CD4-positive, alpha-beta T cell treated with Interleukin-2 at 100 ng/mL for 4 hours (primary cell): ENCODE results near the gene TSHZ2.

Source experiments
- DNase-seq: peaks from one replicate; pipeline ENCODE4 v3.0.0-alpha.2; 2020; ENCODE audit warnings: low spot score

TSHZ2 gene

DNA sequence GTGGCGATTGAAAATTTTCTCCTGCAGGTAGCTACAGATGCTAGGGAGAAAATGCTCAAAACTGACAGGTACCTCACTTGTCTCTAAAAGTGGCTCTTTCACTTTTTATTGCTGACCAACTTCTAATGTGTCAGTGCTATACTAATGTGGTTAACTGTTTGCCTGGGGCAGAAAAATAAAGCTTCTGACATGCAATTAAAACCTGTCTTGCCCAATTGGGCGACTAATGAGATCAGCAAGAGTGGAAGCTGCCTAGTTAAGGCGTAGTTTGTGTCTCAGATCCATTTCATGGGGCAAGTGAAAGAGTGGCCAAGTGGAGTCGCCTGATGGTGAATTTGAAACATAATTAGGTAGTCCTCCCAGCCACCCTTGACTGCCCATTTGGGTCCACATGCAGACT, 193.3 kb downstream of the TSHZ2 start:
- no peak for DNase-seq

DNA sequence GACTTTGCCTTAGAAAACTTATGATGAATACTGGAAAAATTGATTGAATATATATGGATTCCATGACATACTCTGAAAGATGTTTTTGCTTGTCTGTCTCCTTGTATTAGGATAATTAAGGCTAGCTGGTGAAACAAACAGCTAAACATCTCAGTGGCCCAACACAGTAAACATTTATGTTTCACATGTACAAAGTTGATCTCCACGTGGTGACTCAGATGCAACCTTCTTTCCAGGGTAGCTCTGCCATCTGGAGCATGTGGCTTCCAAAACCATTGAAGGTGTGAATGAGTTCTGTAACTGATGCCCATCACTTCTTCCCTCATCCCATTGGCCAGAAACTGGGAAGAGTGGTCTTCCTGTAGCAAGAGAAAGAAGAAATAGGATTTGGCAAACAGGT, 196.3 kb downstream of the TSHZ2 start:
- DNase-seq = no peak

DNA sequence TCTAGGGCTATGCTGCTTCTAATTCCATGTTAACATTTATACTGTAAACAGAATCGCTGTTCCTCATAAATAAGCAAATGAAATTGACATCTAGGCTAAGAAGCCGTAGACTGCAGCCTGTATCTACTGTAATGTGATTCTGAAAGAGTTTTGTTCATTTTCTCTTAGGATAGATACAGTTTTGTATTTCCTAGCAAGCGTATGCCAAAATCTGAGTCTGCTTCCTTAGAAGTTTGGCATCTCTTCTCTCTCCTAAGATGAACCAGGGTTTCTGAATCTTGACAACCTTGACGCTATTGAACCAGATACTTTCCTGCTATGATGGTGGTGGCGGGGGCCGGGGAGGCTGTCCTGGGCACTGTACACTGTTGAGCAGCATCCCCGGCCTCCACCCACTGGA, 198.0 kb downstream of the TSHZ2 start:
- no peak for DNase-seq

DNA sequence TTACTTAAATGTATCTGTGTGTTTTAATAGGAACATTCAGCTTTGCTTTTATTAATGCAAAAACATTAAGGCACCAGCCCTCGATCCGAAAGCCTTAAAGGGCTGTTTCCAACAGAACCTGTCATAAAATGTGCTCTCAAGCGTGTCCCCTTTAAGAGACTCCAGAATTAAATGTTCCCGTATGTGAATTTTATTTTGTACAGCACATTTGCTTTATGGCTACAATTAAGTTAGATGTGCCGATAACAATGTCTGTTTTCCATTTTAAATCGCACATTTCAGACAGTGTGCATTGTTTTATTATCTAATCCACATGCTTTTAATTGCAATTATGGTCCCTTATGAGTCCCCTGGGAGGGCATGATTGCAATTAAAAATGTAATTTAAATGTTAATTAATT, 198.9 kb downstream of the TSHZ2 start:
- DNase-seq = no peak

DNA sequence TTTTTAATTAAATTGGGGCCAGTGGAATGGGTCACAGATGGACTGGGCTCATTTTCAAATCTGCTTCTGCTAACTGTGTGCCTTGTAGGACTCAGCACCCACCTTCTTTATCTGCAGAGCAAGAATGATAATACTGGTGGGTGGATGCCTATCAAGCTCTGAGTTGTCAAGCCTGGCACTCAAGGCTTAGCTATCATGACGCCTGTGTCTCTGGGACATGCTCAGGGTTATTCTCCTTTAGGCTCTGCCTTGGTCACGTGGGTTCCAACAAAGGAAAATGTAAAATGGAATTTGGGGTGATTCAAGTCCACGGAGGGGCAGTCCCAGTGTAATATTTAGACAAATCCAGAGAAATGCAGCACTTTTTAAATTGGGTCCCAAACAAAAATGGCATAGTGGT, 202.3 kb downstream of the TSHZ2 start:
- DNase-seq = no peak

DNA sequence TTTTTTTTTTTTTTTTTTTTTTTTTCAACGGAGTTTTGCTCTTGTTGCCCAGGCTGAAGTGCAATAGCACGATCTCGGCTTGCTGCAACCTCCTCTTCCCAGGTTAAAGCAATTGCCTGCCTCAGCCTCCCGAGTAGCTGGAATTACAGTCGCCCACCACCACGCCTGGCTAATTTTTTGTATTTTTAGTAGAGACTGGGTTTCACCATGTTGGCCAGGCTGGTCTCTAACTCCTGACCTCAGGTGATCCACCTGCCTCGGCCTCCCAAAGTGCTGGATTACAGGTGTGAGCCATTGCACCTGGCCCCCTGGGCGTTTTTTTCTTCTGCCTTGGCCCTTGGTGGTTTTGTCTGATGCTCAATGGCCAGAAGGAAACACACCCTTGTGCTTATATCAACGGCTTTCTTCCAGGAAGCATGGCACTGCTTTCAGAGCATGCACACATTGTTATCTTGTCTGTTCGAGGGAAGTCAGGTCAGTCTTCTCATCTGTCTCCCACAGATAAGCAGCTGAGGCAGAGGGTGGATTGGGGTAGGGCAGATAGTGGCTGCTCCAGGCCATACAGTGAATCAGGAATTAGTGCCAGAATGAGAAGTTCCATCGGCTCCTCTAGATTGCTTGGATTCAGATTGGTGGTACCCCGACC, 203.1 kb downstream of the TSHZ2 start:
- no peak for DNase-seq

DNA sequence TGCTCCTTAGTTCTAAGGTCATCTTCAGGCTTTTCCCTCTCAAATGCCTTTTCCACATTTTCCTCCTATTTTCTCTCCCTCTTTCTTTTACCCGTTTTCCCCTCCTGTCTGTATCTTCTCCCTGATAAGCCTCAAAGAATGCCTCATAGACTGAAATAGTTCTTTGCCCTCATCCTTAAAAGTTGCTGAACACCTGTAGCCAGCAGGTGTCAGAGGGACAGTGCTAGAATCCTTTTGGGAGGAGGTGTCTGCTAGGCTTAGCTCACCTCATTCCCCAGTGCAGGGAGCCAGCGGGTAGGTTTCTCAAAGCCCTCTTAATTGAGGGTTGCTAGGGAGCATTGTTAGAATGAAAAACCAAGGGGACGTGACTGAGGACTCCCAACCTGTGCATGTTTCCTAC, 204.0 kb downstream of the TSHZ2 start:
- no peak for DNase-seq

DNA sequence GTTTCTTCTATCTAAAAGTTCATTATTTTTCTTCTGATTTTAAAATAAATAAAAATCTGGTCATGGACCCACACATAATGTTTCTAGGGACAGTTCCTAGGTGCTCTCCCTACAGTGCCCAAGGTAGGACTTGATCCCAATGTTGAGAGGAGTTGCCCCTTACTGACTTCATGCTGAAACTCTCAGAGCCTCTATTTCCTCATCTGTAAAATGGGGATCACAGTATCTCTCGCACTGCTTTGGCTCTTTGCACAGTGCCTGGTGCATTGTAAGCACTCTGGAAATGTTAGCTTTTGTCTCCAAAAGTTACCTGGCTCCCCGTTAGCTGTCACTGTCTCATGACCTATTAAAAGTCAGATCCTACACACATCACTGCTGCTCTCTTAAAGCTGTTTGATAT, 205.5 kb downstream of the TSHZ2 start:
- DNase-seq = no peak

DNA sequence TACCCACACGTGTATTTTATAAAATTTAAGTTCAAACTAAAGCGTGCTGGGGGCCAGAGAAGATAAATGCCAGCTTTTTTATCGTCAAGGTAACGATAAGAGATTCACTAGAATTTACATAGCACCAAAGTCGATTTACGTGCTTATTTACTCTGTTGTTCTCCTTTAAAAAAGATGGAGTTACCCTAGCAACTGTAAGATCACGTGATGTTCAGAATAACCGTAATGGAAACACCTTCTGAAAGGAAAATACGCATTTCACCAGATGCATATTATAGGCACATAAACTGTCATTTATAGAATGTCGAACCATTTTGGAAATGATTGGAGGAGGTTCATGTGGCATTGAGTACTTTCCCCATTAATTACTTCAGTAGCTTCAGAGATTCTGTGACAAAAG, 207.6 kb downstream of the TSHZ2 start:
- no peak for DNase-seq

DNA sequence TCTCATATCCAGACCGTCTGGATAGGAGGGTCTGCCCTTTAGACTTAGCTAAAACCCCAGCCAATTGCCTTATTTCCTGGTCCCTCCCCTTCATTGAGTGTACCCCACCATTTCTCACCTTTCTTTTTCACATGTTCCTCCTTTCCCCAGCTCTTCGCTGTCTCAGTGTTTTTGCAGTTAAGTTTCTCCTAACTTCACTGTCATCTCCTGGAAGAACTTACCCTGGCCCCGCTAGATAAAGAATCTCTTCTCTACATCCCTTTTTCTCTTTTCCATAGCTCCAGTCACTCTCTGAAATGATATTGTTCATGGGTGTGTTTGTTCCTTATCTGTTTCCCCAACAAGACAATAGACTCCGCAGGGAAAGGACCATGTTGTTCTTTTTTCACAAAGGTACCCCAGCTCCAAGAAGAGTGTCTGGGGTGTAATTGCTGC, 208.8 kb downstream of the TSHZ2 start:
- no peak for DNase-seq

DNA sequence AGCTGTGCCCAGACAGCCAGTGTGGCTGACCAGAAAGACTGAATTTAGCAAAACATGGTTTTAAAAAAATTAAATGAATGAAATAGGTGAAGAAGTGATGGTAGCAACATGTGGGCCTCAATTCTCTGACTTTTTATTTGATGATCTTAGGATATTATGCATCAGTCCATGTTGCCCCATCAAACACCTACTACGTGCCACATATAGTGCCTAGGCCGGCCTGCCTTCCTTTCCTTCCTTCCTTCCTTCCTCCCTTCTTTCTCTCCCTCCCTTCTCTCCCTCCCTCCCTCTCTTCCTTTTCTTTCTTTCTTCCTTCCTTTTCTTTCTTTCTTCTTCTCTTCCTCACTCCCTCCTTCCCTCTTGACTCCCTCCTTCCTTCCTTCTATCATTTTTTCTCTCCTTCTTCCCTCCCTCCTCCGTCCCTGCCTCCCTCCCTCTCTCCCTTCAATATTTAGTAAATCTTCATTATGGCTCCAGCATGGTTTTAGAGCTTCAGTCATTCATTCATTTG, 209.8 kb downstream of the TSHZ2 start:
- DNase-seq = no peak

DNA sequence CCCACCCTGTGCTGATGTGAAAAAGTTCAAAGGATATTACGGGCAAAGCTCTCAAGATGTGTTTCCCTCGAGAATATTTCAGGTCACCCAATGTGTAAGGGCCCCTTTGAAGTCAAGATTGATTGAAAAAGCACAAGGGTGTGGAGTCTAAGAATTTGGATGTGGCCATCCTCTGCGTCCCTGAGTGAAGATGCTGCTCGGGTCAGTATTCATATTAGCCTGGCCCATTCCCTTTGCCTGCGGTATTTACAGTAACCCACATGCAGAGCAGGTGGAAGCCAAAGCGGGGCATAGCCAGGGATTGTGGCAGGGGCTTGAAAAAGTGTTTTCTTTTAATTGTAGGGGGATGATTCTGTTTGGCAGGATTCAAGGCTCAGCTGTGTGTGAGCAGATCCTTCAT, 211.0 kb downstream of the TSHZ2 start:
- no peak for DNase-seq

DNA sequence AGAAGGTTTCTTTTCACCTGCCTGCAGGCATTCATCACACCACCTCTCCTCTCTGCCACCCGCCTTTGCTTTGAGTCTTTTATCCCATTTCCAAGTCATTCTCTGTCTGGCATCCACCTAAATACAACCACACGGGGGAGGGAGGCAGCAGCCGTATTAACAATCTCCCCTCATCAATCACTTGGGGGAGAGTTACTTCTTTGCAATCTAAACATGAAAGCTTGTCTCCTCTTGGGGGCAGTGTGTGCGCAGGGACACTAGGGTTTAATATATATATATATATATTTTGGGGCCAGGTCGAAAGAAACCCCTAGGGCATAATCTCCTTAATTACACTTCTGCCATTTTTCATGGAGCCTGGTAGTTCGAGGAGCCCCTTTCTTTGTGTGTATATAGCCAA, 214.5 kb downstream of the TSHZ2 start:
- no peak for DNase-seq

DNA sequence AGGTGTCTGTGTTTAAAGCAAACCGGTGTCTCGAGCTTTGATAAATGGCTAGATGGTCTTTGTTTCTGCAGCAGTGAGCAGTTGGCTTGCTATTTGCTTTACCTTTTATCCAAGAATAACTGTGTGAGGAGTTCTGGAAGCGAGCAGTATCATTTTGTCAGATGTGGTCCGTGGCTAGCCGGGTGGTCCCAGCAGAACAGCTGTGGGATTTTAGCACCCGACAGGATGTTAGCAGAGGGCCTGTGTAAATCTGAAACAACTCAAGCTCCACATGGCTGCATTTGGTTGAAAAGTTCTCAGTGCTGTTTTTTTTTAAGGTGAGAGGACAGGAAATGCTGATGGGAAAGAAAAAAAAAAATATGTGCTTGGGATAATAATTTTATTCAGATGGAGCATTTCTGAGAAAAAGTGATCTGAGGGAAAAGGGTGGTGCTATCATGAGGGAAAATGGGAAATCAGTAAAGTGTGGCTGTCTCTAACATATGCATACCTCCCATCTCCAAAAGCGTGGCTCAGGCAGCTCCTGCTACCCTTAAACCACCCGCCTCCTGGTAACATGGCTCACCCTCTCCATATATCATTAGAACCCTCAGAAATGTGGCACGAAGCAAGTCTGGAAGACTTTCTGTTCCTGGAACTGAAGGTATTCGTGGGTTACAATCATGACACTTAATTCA, 215.4 kb downstream of the TSHZ2 start:
- no peak for DNase-seq

DNA sequence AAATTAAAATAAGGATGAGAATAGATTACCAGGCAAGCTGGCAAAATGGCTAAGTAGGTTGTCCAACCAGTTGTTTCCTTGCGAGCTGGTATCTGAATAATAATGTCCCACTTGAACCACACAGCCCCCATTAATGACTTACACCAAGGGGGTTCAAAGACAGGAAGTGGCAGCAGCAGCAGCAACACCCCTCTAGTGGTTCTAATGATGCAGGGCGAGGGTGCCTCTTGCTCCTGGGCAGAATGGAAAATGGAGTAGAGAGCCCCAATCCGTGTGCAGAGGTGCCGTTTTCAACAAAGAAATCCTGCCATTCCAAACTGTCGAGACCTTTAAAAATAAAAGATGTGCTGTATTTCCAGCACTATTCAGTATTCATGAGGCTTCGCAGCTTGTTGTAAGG, 218.1 kb downstream of the TSHZ2 start:
- DNase-seq = no peak

DNA sequence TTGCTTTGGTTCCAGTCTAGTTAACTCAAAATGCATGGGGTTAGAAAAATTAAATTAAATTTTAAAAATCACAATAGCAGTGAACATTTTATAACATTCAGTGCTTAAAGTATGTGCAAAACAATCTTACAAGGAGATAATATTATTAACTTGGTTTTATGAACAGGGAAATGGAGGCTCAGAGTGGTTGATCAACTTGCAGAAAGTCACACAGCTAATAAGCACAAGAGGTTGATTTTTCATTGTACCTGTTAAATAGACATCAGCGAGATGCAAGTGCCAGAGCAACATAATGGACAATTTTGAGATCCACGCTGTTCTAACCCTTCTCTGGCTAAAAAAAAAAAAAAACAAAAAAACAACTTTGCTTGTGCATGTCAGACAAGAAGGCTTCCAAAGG, 219.8 kb downstream of the TSHZ2 start:
- no peak for DNase-seq

DNA sequence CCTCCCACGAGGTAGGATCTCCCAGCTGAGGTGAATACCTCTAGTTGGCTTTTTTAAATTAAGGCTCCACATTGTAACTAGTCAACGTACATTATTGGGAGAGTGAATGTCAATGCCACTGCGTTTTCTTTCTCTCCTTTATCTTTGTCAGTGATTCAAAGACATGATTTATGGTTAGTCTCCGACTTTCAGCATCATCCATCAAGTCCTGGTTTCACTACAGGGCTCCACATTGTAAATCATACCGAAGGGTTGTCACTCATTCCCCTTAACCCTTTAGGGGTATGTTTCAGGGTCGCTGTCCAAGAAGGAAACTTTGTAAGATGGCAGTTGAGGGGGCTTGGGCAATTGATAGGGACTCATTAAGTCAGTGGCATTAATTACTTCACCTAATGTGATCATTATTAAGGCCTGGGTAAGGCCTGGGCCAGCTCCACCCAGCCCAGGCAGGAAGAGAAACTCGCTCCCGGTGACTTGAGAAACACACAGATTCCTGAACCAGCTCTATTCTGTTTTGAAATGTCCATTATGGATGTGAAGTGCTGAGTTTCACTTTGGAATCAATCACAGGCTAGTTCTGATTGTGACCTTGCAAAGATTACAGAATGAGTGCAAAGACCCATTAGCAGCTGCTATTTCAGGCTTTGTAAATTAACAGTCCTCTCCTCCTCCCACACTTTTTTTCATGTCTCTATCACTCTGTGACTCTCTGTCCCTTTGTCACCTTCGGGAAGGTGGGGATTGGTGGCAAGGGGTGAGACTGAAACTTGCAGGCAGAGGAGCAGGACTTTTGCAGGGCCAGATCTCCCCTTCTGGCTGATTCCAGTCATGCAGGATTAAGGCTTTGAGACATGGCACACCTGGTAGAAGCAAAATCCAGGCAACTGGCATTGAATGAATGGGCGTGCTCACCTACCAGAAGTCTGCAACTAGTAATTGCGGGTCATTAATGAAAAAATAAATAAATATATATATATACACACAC, 222.4 kb downstream of the TSHZ2 start:
- no peak for DNase-seq

DNA sequence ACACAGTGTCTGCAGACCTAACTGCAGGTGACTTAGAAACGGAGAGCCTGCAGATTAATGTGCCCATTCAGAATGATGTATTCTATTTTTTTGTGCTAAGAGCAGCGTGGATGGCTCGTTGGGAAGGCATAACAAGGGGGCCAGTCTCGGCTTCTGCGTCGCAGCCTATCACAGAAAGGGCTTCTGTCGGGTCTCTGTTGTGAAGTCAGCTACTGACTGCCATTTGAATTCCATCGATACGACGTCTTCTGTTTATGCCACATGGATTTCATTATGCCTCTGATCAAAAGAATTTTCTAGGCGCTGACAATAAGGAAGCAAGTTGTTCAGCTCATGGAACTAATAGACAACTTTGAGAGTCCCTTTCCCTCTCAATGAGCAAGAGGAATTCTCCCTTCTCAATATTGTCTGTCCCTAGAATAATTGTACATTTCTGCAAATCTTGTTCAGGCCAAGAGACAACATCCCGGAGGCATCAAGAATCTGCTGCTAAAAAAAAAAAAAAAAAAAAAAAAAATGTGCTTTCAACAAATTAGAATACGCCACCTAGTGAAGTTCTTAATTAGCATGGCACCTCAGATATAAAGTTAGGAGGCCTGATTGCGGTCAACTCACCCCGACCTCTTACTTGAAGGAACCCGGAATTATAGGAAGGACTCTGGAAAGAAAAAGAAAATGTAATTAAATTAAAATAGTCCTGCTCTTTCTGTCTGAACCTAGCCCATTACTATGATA, 223.9 kb downstream of the TSHZ2 start:
- no peak for DNase-seq

DNA sequence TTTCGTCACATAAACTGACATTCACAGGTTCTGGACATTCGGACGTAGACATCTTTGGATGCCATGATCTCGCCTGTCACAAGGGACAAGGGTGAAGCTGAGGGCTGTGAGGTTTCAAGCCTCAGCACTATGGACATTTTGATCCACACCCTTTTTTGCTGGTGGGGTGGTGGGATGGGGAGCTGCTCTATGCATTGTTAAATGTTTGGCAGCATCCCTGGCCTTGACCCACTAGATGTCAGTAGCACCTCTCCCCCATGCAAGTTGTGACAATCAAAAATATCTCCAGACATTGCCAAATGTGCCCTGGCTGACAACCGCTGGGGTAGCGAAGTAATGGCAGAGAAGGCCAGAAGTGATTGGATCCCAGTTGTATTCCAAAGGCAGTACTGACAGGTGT, 229.4 kb downstream of the TSHZ2 start:
- no peak for DNase-seq

DNA sequence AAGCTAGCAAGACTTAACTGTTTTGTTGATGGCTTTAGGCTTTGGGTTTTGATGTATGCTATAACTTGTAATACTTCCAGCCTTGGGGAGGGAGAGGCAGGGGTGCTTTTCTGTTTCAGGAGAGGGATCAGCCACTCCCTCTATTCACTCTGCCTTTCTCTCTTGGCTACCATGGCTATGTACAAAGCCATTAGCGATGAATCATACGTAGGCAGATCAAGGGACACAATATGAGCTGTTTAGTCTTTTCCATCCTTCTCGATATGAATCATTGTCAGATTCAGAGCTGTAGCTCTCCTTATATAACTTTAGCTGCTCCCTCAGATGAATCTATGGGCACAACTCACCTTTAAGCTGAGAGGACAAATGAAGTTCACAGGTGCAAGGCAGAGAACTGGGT, 230.6 kb downstream of the TSHZ2 start:
- DNase-seq = no peak

DNA sequence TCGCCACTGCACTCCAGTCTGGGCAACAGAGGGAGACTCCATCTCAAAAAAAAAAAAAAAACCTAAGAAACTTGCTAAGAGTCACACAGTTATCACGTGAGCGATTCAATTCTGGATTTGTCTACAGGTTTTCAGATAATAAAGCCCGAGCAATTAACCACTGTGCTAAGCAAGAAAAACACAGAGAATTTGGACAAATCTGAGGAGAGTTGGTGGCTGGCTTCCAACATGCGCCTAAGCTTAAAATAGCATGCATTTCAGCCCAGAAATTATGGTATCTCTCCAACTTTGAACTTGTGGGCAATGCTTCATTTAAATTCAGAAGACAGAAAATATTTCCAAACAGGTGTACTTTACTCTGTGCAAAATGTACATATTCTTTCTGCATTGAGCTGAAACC, 232.9 kb downstream of the TSHZ2 start:
- DNase-seq = no peak
